LoVo (cell line): ENCODE results near the gene OGFR.
"Not testable (repeated sequence)": the region's sequence is repeated elsewhere in the genome, so short reads cannot be mapped to it uniquely, and the experiment has no call there.

Experiments used
- DNase-seq: peaks from one replicate; pipeline ENCODE4 v3.0.0-alpha.2; 2016; ENCODE audit warnings: low spot score

Gene OGFR

GRCh38 chr20:62839816-62840215 is 35.2 kb downstream of the OGFR start:
- DNase-seq, result no peak

GRCh38 chr20:62840244-62841197 is 35.9 kb downstream of the OGFR start:
- no peak for DNase-seq

GRCh38 chr20:62841705-62842212 is 37.1 kb downstream of the OGFR start:
- DNase-seq, result no peak

- DNase-seq, result no peak
These were observed 39.0 kb downstream of the OGFR start for GRCh38 chr20:62843656-62844055.

- no peak for DNase-seq
These were observed 39.5 kb downstream of the OGFR start for GRCh38 chr20:62844182-62844581.

- DNase-seq, result no peak
These were observed 41.0 kb downstream of the OGFR start for GRCh38 chr20:62845416-62846160.

- no peak for DNase-seq
These were observed 41.7 kb downstream of the OGFR start for GRCh38 chr20:62846166-62846890.

GRCh38 chr20:62848917-62849316 is 44.3 kb downstream of the OGFR start:
- not testable (repeated sequence) for DNase-seq

- DNase-seq, result no peak
These were observed 44.8 kb downstream of the OGFR start for GRCh38 chr20:62849431-62849830.

GRCh38 chr20:62850333-62850974 is 45.8 kb downstream of the OGFR start:
- DNase-seq, result no peak

- DNase-seq, result no peak
These were observed 47.6 kb downstream of the OGFR start for GRCh38 chr20:62852196-62852595.

GRCh38 chr20:62852841-62853240 is 48.2 kb downstream of the OGFR start:
- no peak for DNase-seq

- DNase-seq, result not testable (repeated sequence)
These were observed 48.7 kb downstream of the OGFR start for GRCh38 chr20:62853304-62853703.

- DNase-seq, result no peak
These were observed 49.5 kb downstream of the OGFR start for GRCh38 chr20:62854121-62854520.

GRCh38 chr20:62855120-62855519 is 50.5 kb downstream of the OGFR start:
- DNase-seq, result no peak

GRCh38 chr20:62856931-62857619 is 52.4 kb downstream of the OGFR start:
- no peak for DNase-seq

- no peak for DNase-seq
These were observed 53.6 kb downstream of the OGFR start for GRCh38 chr20:62858058-62858830.

- DNase-seq, result no peak
These were observed 55.1 kb downstream of the OGFR start for GRCh38 chr20:62859721-62860120.

GRCh38 chr20:62860391-62860923 is 55.8 kb downstream of the OGFR start:
- DNase-seq, result no peak
